HG03575 (cell line): Measurements from ENCODE around the gene RAPGEFL1.
"Not testable (repeated sequence)": the region's sequence is repeated elsewhere in the genome, so short reads cannot be mapped to it uniquely, and the experiment has no call there.

Experiments
- ATAC-seq: cut with Tn5 transposase; IDR thresholded peaks from one replicate; pipeline ENCODE4 v1.9.1; 2021; ENCODE audit not compliant: unreplicated experiment, insufficient number of reproducible peaks, low FRiP score; ENCODE audit errors: extremely low read depth

The RAPGEFL1 gene

GRCh38 chr17:40197550-40197949, 20.3 kb downstream of the RAPGEFL1 start:
- ATAC-seq, result no peak

- ATAC-seq, result not testable (repeated sequence)
These were observed 20.7 kb downstream of the RAPGEFL1 start for GRCh38 chr17:40197965-40198456.

GRCh38 chr17:40198576-40198975, 21.3 kb downstream of the RAPGEFL1 start:
- ATAC-seq, result no peak

- no peak for ATAC-seq
These were observed 25.9 kb downstream of the RAPGEFL1 start for GRCh38 chr17:40203131-40203530.

DNA sequence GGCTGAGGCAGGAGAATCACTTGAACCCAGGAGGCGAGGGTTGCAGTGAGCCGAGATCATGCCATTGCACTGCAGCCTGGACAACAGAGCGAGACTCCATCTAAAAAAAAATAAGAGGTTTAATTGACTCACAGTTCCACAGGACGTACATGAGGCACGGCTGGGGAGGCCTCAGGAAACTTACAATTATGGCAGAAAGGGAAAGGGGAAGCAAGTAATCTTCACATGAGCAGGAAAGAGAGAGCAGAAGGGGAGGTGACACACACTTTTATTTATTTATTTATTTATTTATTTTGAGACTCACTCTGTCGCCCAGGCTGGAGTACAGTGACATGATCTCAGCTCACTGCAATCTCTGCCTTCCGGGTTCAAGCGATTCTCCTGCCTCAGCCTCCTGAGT, 28.9 kb downstream of the RAPGEFL1 start:
- not testable (repeated sequence) for ATAC-seq

GRCh38 chr17:40209404-40210093, 32.3 kb downstream of the RAPGEFL1 start:
- ATAC-seq, result no peak

- not testable (repeated sequence) for ATAC-seq
These were observed 36.6 kb downstream of the RAPGEFL1 start for GRCh38 chr17:40213914-40214313.

- no peak for ATAC-seq
These were observed 40.9 kb downstream of the RAPGEFL1 start for GRCh38 chr17:40218006-40218739.

GRCh38 chr17:40218740-40219593, 41.7 kb downstream of the RAPGEFL1 start, which contains the start of gene WIPF2:
Gene WIPF2, plus strand, starts transcription at chr17:40219304. Its CDS starts 37,156 bp downstream, at chr17:40256460.
- no peak for ATAC-seq

DNA sequence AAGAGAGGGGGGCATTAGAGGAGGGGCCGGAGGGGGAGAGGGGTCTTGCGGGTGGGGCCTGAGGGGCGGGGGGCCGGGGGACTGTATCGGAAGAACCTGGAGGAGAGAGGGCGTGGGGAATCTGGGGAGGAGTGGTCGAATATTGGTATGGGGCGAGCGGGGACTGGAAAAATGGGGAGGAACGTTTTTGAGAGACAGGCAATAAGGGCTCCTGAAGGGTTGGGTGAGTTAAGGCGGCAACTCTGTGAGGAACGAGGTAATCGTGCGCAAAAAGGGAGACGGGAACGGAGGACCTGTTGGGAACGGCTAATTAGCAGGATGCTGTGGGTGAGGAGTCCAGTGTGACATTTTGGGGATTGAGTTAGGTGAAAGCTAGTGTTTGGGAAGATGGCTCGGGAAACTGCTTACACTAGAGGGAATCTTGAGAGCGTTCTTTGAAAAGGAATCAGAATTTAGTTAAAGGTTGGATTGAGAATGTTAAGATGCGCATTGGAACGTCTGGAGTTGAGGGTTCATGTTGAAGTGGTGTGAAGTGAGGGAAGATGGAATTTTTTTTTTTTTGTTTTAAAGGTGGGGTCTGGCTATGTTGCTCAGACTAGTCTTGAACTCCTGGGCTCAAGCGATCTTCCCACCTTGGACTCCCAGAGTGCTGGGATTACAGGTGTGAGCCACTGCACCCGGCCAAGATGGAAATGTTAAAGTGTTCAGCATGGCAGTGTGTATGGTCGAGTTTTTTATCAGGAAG, 42.5 kb downstream of the RAPGEFL1 start:
- no peak for ATAC-seq

DNA sequence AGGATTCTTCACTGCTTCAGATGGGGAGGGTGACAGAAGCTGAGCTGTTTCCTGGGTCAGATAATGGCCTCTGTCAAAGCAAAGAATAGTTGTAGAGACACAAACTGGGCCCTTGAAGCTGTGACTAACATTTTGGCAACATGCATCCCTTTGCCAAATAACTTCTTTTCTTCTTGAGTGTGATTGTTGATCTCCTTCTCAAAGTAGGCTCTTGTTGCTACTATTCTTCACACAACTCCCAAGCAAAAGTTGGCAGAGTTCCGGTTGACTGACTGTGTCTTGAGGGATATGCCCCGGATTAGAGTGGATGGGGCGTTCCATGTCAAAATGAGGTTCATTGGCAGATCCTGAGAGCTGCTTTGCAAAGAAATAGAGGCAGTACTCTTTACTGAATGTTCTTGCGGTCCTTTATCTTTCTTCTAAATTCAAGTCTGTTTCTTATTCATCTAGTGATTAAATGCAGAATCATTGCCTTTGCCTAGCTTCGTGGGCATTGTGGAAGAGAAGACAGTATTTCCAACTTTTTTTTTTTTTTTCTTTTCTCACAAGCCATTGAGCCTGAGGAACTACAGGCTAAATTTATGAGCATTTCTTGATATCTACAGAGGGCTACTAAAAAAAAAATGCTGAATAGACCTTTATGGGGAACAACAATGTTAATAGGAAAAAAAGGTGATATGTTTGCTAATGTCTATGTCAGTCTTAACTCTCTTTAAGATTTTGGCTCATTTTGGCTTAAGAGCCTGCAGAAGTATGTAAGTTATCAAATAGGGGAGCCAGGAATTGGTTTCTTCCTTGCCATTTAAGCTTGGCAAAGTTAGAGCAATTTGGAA, 47.7 kb downstream of the RAPGEFL1 start:
- no peak for ATAC-seq

- ATAC-seq, result not testable (repeated sequence)
These were observed 51.9 kb downstream of the RAPGEFL1 start for GRCh38 chr17:40229146-40229545.

GRCh38 chr17:40230670-40231069, 53.4 kb downstream of the RAPGEFL1 start:
- ATAC-seq, result no peak

DNA sequence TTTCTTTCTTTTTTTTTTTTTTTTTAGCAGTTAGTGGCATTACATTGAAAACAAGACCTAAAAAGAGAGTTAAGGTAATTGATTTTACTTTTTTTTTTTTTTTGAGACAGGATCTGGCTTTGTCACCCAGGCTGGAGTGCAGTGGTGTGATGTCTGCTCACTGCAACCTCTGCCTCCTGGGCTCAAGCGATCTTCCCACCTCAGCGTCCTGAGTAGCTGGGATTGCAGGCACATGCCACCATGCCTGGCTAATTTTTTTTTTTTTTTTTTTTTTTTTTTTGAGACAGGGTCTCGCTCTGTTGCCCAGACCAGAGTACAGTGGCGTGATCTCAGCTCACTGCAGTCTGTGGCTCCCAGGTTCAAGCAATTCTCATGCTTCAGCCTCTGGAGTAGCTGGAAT, 54.7 kb downstream of the RAPGEFL1 start:
- not testable (repeated sequence) for ATAC-seq

DNA sequence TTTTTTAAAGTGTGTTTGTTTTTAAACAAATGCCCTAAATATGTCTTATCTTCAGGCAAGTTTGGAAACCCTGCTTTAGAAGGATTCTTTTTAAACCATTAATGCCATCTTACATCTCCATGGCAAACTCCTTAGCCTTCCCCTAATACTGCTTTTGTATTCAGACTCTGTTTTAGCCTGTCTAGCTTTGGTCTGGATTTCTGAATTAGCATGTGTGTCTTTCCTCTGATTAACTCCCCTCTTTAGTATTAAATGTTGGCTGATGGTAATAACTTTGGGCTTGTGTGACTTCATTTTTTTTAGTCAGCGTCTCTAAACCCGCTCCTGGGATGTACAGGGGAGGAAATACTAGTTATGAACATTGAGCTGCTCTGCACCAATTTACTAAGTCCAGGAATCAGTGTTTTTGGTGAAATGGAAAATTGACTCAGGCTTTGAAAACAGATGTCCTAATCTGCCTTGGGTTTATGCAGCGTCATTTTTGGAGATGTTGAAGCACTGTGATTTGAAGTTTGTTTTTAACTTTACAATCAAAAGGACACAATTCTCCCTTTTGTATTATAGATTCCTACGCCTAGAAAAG, 64.1 kb downstream of the RAPGEFL1 start:
- ATAC-seq, result no peak

DNA sequence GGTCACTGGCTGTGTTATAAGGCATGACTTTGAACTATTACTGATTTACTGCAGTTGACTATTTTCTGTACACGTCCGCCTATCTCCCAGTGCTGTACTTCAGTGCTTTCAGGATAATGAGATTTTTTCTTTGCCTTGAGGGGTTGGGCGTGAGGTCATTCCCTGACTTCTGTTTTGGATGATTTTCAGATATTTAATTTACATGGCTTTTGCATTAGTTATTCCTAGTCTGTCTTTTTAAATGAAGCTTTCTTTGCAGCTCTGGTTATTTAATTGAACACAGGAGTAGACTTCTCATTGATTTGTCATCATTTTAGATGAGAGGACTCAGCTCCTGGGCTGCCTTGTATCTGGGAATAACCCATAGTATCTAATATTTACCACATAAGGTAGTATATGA, 65.5 kb downstream of the RAPGEFL1 start:
- ATAC-seq, result no peak

GRCh38 chr17:40243761-40244160, 66.5 kb downstream of the RAPGEFL1 start:
- ATAC-seq, result no peak

DNA sequence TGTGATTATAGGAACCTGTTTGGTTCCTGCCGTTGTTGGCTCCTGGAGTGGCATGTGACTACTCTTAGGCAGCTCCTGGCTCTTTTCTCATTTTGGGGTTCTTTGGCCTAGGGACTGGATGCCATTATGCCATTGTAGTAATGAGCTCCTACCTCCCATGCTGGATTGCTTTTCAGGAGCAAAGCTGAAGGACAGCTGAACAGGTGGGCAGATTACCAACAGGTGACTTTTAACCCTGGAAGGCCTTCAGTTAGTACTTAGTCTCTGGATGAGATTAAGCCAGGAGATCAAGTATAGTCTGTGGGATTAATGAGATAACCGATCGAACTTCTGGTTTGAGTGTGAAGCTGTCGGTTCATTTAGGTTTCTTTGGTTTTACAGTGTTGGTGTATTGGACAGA, 67.0 kb downstream of the RAPGEFL1 start:
- no peak for ATAC-seq
